Endothelial cell of umbilical vein (primary cell): ENCODE results near the gene DESI1. TPM values are rescaled to one million over a fixed set of nuclear protein-coding genes. Genes with fewer than 3 reads are reported as not detected.

Experiments used
- BruUV-seq: library from RNA; stranded (reverse); fragments of 400-500 nt; replicated peaks from 2 replicates; lab custom pipeline; 2021; lab: Mats Ljungman, UMichigan
- CTCF ChIA-PET: fragments of 300-600, 350-600 bp; sonication (Branson Sonifier 250); formaldehyde crosslinking; loops from one replicate; lab custom pipeline; 2021; ENCODE audit warnings: antibody characterized with exemption, inconsistent platforms; lab: Charles Lee
- POLR2A ChIA-PET: fragments of 300-600, 350-600 bp; sonication (Branson Sonifier 250); formaldehyde crosslinking; loops from one replicate; lab custom pipeline; 2021; ENCODE audit warnings: antibody characterized with exemption, inconsistent platforms; lab: Charles Lee
- DNase-seq: peaks from one replicate; pipeline ENCODE4 v3.0.0-alpha.2; 2011; ENCODE audit warnings: low read depth, low spot score
- FAIRE-seq: peaks from 2 replicates; lab custom pipeline; 2011; peaks lifted over from hg19 to GRCh38; lab: Jason Lieb, UNC
- H2AFZ ChIP-seq: 2 replicates; pipeline ENCODE4 v1.6.0; 2012; ENCODE audit warnings: low read depth, low read length, control low read depth, inconsistent platforms
- H3K27ac ChIP-seq: 2 replicates; pipeline ENCODE4 v1.5.1; 2011; ENCODE audit warnings: low read depth, mild to moderate bottlenecking, control low read depth, low read length, moderate library complexity; ENCODE audit not compliant: insufficient read depth
- H3K27me3 ChIP-seq, 2 experiments: 2 replicates each; pipeline versions ENCODE4 v1.6.0 to v1.6.1; 2011; ENCODE audit warnings: low read length in 2 of 2, mixed read lengths in 1 of 2; ENCODE audit not compliant: control insufficient read depth in 2 of 2, insufficient read depth in 2 of 2
- H3K36me3 ChIP-seq, 2 experiments: 2 replicates in 1 of 2; 3 replicates in 1 of 2; pipeline ENCODE4 v1.5.1; 2011; ENCODE audit warnings: low read length in 2 of 2, mild to moderate bottlenecking in 1 of 2, moderate library complexity in 1 of 2; ENCODE audit not compliant: control insufficient read depth in 2 of 2, insufficient read depth in 2 of 2; ENCODE audit errors: extremely low read depth in 1 of 2
- H3K4me1 ChIP-seq: 3 replicates; pipeline ENCODE4 v1.5.1; 2011; ENCODE audit warnings: mild to moderate bottlenecking, low read length; ENCODE audit not compliant: control insufficient read depth, insufficient read depth; ENCODE audit errors: extremely low read depth
- H3K4me2 ChIP-seq: 2 replicates; pipeline ENCODE4 v1.6.1; 2011; ENCODE audit warnings: low read length, control low read depth, mixed read lengths; ENCODE audit not compliant: insufficient read depth
- H3K4me3 ChIP-seq, 3 experiments: fragments of 200-600 bp in 1 of 3; sonication (generic), shearing (Covaris generic) in 1 of 3; replicated peaks in 1 of 3; 2 replicates each; pipeline ENCODE4 v1.5.1; 2011 to 2016; ENCODE audit warnings: control low read depth in 3 of 3, low read length in 3 of 3, mild to moderate bottlenecking in 2 of 3, inconsistent platforms in 1 of 3, low read depth in 1 of 3, moderate library complexity in 1 of 3; ENCODE audit not compliant: insufficient read depth in 1 of 3
- H3K79me2 ChIP-seq: 2 replicates; pipeline ENCODE4 v1.6.0; 2012; ENCODE audit warnings: low read length, inconsistent platforms; ENCODE audit not compliant: control insufficient read depth, insufficient read depth
- H3K9ac ChIP-seq: replicated peaks from 2 replicates; pipeline ENCODE3; 2011; ENCODE audit warnings: low read length, control low read depth; ENCODE audit not compliant: insufficient read depth; ENCODE audit errors: extremely low read depth
- H3K9me1 ChIP-seq: replicated peaks from 3 replicates; pipeline ENCODE4 v1.6.0; 2011; ENCODE audit warnings: mild to moderate bottlenecking, low read length; ENCODE audit not compliant: control insufficient read depth, insufficient read depth; ENCODE audit errors: extremely low read depth
- H3K9me3 ChIP-seq: replicated peaks from 2 replicates; pipeline ENCODE4 v1.5.1; 2012; ENCODE audit warnings: low read length, inconsistent platforms; ENCODE audit not compliant: control insufficient read depth, insufficient read depth
- H4K20me1 ChIP-seq: replicated peaks from 2 replicates; pipeline ENCODE3; 2011; ENCODE audit warnings: mild to moderate bottlenecking, low read length; ENCODE audit not compliant: control insufficient read depth, insufficient read depth; ENCODE audit errors: extremely low read depth
- CTCF ChIP-seq, 2 donors: IDR thresholded peaks; 1 replicate in 1 of 2; 2 replicates in 1 of 2; pipeline ENCODE4 v1.5.1; 2011; ENCODE audit warnings: low read length in 2 of 2, mild to moderate bottlenecking in 2 of 2, moderate library complexity in 2 of 2, control low read depth in 1 of 2, inconsistent platforms in 1 of 2, low read depth in 1 of 2; ENCODE audit not compliant: insufficient read depth in 1 of 2; ENCODE audit errors: extremely low read depth in 1 of 2
- FOS ChIP-seq: IDR thresholded peaks from 2 replicates; pipeline ENCODE4 v1.6.1; 2011; ENCODE audit warnings: mild to moderate bottlenecking, low read length, moderate library complexity, borderline replicate concordance; ENCODE audit not compliant: insufficient read depth
- GATA2 ChIP-seq: IDR thresholded peaks from 2 replicates; pipeline ENCODE4 v1.7.0; 2011; ENCODE audit warnings: low read depth, mild to moderate bottlenecking, moderate library complexity, mixed read lengths, low read length; ENCODE audit not compliant: insufficient read length, insufficient read depth
- JUN ChIP-seq: IDR thresholded peaks from 2 replicates; pipeline ENCODE4 v1.6.1; 2011; ENCODE audit warnings: borderline replicate concordance, low read depth; ENCODE audit not compliant: insufficient read length, insufficient read depth
- MAX ChIP-seq: IDR thresholded peaks from 2 replicates; pipeline ENCODE4 v1.6.1; 2011; ENCODE audit not compliant: insufficient read depth, insufficient read length
- MYC ChIP-seq: IDR thresholded peaks from one replicate; pipeline ENCODE4 v1.6.1; 2011; ENCODE audit warnings: mild to moderate bottlenecking, low read depth, low read length
- POLR2A ChIP-seq: IDR thresholded peaks from 2 replicates; pipeline ENCODE4 v1.6.1; 2012; ENCODE audit warnings: low read depth, mild to moderate bottlenecking, control low read depth, low read length
- POLR2AphosphoS5 ChIP-seq: IDR thresholded peaks from 2 replicates; pipeline ENCODE4 v1.6.1; 2012; ENCODE audit warnings: low read depth, mild to moderate bottlenecking, control low read depth, low read length, moderate library complexity; ENCODE audit not compliant: insufficient read depth
- dilution Hi-C: fragments of 300-500 bp; cut with MboI; formaldehyde crosslinking; loops from one replicate; pipeline ENCODE4 v1.15.0; 2019; ENCODE audit warnings: low sequenced_read_pairs; ENCODE audit not compliant: extremely low pct_ligation_motif_present
- intact Hi-C: fragments of 100-400 bp; cut with micrococcal nuclease; formaldehyde crosslinking; loops from one replicate; pipeline ENCODE4 v1.10.0; 2022
- polyA plus RNA-seq, 4 experiments: library from polyadenylated mRNA; depleted of rRNA in 3 of 4; stranded (reverse) in 3 of 4; unstranded in 1 of 4; fragments of >200 nt; gene quantifications; 2 replicates each; pipeline versions ENCODE4 v1.2.1 to v1.2.3, GENCODE V29; 2011 to 2012; ENCODE audit warnings: missing spikeins in 1 of 4
- total RNA-seq: library from RNA; stranded (reverse); gene quantifications from 2 replicates; pipeline ENCODE4 v1.2.3, GENCODE V29; 2021

The DESI1 gene
- total and polyA plus RNA-seq, 2 donors (not counting 3 experiments of a cell fraction or from before 2014, with no cell fraction given), result 36.8 to 59.1 TPM

GRCh38 chr22:41648432-41648831, 27.6 kb upstream of the DESI1 start:
- POLR2A ChIA-PET, result no interaction called here
- dilution Hi-C loops, result no loop called here
- H3K27ac ChIP-seq, result no peak overlapping the region

More at GRCh38 chr22:41648432-41648831, 27.6 kb upstream of the DESI1 start:
- Histone ChIP-seq H3K9me1 (no peaks in the 10 kb centered on the region), H3K27me3 (no peaks in the 10 kb centered on the region), H3K4me2 (no peak overlapping the region), H3K79me2 (peaks cover 22% of the 10 kb centered on the region), H3K4me3 (no peak overlapping the region), H4K20me1 (no peaks in the 10 kb centered on the region), H3K9me3 (no peaks in the 10 kb centered on the region), H3K4me1 (peaks cover 7% of the 10 kb centered on the region), H3K36me3 (peaks cover 16 to 30% of the 10 kb centered on the region in 2 experiments), H2AFZ (no peak overlapping the region), H3K9ac (no peak overlapping the region)
- intact Hi-C loops, result no loop called here
- peak; percentile 12 for FAIRE-seq
- no peak for DNase-seq
- TF ChIP-seq MYC (no peak), FOS (peak; percentile 42), POLR2AphosphoS5 (no peak), POLR2A (no peak), CTCF (IDR thresholded peaks at IDR 0.05; ENCODE audit: extremely low read depth in 1 of 2, insufficient read depth in 1 of 2, low read depth in 1 of 2, low read length in 2 of 2) (no peak), JUN (peak; percentile 9), MAX (no peak), GATA2 (no peak)
- no TSS peak for BruUV-seq
- CTCF ChIA-PET, result no interaction called here
